Measurements from ENCODE around the gene ARMC12. TPM values are rescaled to one million over a fixed set of nuclear protein-coding genes. Genes with fewer than 3 reads are reported as not detected.
A peak's percentile ranks its signal among the peaks of the same experiment; 100 is the strongest.

ARMC12 gene
- polyA plus RNA-seq, 1 donor (not counting 4 experiments of a cell fraction or from before 2014, with no cell fraction given) = 0.54 TPM

DNA sequence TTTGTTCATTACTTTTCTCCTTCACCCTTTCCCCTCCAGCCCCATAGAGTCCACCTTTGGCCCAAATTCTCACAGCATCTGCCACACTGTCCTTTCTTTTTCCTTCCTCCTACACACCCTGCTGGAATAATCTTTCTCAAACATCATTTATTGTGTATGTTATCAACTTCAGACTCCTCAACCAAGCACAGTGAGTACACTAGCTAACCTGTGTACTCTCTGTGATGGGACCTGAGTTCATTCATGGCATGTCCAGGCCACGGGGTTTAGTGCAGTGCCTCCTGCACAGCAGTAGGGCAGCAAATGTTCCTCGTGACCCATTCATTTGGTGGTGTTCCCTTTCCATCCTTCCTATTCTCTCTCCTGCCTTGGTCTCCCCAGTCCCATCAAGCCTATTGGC lies 7.1 kb upstream of the ARMC12 start:
- H3K27me3 ChIP-seq (ENCODE audit: control insufficient read depth, extremely low read depth, insufficient read depth, low read length) = no peaks in the 10 kb centered on the region
- peak overlapping the region; percentile 4 for H2AFZ ChIP-seq (ENCODE audit: control insufficient read depth, low read length)
- no peaks in the 10 kb centered on the region for H3K9me3 ChIP-seq (ENCODE audit: control insufficient read depth, low read depth, low read length)
- no peaks in the 10 kb centered on the region for H3K9me1 ChIP-seq (ENCODE audit: control insufficient read depth, extremely low read depth, insufficient read depth, low read length)
- H4K20me1 ChIP-seq (ENCODE audit: control insufficient read depth, extremely low read depth, insufficient read depth, low read length) = no peaks in the 10 kb centered on the region
- H3K4me1 ChIP-seq (ENCODE audit: control insufficient read depth, extremely low read depth, insufficient read depth, low read length) = peaks cover 71% of the 10 kb centered on the region
- H3K27ac ChIP-seq (ENCODE audit: control insufficient read depth, insufficient read depth, low read length) = peak overlapping the region; percentile 88
- DNase-seq (ENCODE audit: low read depth, low spot score) = no peak
- FAIRE-seq = no peak
- TF ChIP-seq, protein P1, sequence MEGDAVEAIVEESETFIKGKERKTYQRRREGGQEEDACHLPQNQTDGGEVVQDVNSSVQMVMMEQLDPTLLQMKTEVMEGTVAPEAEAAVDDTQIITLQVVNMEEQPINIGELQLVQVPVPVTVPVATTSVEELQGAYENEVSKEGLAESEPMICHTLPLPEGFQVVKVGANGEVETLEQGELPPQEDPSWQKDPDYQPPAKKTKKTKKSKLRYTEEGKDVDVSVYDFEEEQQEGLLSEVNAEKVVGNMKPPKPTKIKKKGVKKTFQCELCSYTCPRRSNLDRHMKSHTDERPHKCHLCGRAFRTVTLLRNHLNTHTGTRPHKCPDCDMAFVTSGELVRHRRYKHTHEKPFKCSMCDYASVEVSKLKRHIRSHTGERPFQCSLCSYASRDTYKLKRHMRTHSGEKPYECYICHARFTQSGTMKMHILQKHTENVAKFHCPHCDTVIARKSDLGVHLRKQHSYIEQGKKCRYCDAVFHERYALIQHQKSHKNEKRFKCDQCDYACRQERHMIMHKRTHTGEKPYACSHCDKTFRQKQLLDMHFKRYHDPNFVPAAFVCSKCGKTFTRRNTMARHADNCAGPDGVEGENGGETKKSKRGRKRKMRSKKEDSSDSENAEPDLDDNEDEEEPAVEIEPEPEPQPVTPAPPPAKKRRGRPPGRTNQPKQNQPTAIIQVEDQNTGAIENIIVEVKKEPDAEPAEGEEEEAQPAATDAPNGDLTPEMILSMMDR (optimal IDR thresholded peaks at IDR 0.05 in 1 of 3, IDR thresholded peaks at IDR 0.05 in 1 of 3, conservative IDR thresholded peaks at IDR 0.05 in 1 of 3; ENCODE audit: extremely low read depth in 1 of 3, insufficient read depth in 2 of 3, low read length in 3 of 3) = no peak
- TF ChIP-seq EZH2 (IDR thresholded peaks at IDR 0.05; ENCODE audit: low read length) = no peak
- no peaks in the 10 kb centered on the region for H3K36me3 ChIP-seq (ENCODE audit: control insufficient read depth in 2 of 2, extremely low read depth in 1 of 2, insufficient read depth in 2 of 2, low read length in 2 of 2)
- H3K4me3 ChIP-seq (ENCODE audit: control insufficient read depth in 2 of 3, extremely low read depth in 1 of 3, insufficient read depth in 2 of 3, low read depth in 1 of 3, low read length in 3 of 3) = no peak overlapping the region
- no peaks in the 10 kb centered on the region for H3K79me2 ChIP-seq (ENCODE audit: control insufficient read depth, insufficient read depth, low read length)
- no peak overlapping the region for H3K4me2 ChIP-seq (ENCODE audit: control insufficient read depth, extremely low read depth, insufficient read depth, low read depth, low read length)
- dilution Hi-C loops (cut with MboI; ENCODE audit: extremely low pct_ligation_motif_present, low sequenced_read_pairs) = loop anchor here (25.0 kb wide), 1 partner anchor 167 kb away; no protein-coding TSS in a partner anchor
- no peak overlapping the region for H3K9ac ChIP-seq (ENCODE audit: control insufficient read depth, extremely low read depth, insufficient read depth, low read length)

DNA sequence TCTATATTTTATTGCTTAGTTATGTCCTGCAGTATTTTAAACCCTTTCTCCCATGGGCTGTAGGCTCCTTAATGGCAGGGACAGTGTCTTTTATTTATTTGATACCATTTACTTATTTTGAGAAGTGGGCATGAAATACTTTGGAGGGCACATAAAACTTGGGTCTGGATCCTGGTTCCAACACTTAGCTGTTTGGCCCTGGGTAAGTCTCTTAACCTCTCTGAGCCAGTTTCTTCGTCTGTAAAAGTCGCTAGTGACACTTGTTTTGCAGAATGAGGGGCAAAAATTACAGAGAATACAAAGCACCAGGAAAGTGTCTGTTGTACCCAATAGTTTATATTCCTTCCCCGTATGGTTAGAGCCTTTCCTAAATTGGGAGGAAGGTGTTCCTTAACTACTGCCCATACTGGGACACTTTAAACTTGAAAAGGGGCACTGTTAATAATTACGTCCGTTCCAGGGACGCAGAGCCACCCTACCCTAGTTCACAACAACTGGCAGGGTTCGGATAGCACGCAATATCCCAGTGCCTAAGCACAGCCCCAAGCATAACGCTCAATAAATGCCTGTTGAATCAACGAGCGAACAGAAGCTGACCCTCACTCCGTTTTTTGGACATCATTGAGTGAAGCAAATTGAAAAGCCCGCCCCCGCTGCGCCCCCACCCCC lies 6.0 kb upstream of the ARMC12 start:
- H3K79me2 ChIP-seq (ENCODE audit: control insufficient read depth, insufficient read depth, low read length) = no peaks in the 10 kb centered on the region
- no peak overlapping the region for H3K4me3 ChIP-seq (ENCODE audit: control insufficient read depth in 2 of 3, extremely low read depth in 1 of 3, insufficient read depth in 2 of 3, low read depth in 1 of 3, low read length in 3 of 3)
- peaks cover 64% of the 10 kb centered on the region for H3K4me1 ChIP-seq (ENCODE audit: control insufficient read depth, extremely low read depth, insufficient read depth, low read length)
- H3K36me3 ChIP-seq (ENCODE audit: control insufficient read depth in 2 of 2, extremely low read depth in 1 of 2, insufficient read depth in 2 of 2, low read length in 2 of 2) = no peaks in the 10 kb centered on the region
- peak overlapping the region; percentile 64 for H2AFZ ChIP-seq (ENCODE audit: control insufficient read depth, low read length)
- peak overlapping the region; percentile 97 for H3K27ac ChIP-seq (ENCODE audit: control insufficient read depth, insufficient read depth, low read length)
- H3K9ac ChIP-seq (ENCODE audit: control insufficient read depth, extremely low read depth, insufficient read depth, low read length) = peak overlapping the region; percentile 90
- no peaks in the 10 kb centered on the region for H3K9me3 ChIP-seq (ENCODE audit: control insufficient read depth, low read depth, low read length)
- H3K4me2 ChIP-seq (ENCODE audit: control insufficient read depth, extremely low read depth, insufficient read depth, low read depth, low read length) = peak overlapping the region; percentile 95
- H3K27me3 ChIP-seq (ENCODE audit: control insufficient read depth, extremely low read depth, insufficient read depth, low read length) = no peaks in the 10 kb centered on the region
- FAIRE-seq = no peak
- dilution Hi-C loops (cut with MboI; ENCODE audit: extremely low pct_ligation_motif_present, low sequenced_read_pairs) = loop anchor here (25.0 kb wide), 1 partner anchor 169 kb away; no protein-coding TSS in a partner anchor
- no peak for TF ChIP-seq EZH2 (IDR thresholded peaks at IDR 0.05; ENCODE audit: low read length)
- TF ChIP-seq, protein P1 (optimal IDR thresholded peaks at IDR 0.05 in 1 of 3, IDR thresholded peaks at IDR 0.05 in 1 of 3, conservative IDR thresholded peaks at IDR 0.05 in 1 of 3; ENCODE audit: extremely low read depth in 1 of 3, insufficient read depth in 2 of 3, low read length in 3 of 3) = no peak
- H4K20me1 ChIP-seq (ENCODE audit: control insufficient read depth, extremely low read depth, insufficient read depth, low read length) = no peaks in the 10 kb centered on the region
- no peaks in the 10 kb centered on the region for H3K9me1 ChIP-seq (ENCODE audit: control insufficient read depth, extremely low read depth, insufficient read depth, low read length)
- DNase-seq (ENCODE audit: low read depth, low spot score) = no peak
